Effector memory CD8-positive, alpha-beta T cell (primary cell): ENCODE data around the gene CLTRN.

Experiments used
- ATAC-seq: fragments of 150-1000 bp; cut with Tn5 transposase; replicated peaks from 2 replicates; pipeline ENCODE4 v1.10.0; 2021; ENCODE audit warnings: mild to moderate bottlenecking, moderate library complexity
- DNase-seq, 3 experiments: peaks; one replicate each; pipeline ENCODE4 v3.0.0; 2021
- H3K27ac Mint-ChIP-seq, 2 donors: one replicate each; pipeline ENCODE4 v1.8.0; 2022; ENCODE audit warnings: mild to moderate bottlenecking in 2 of 2, mixed read lengths in 2 of 2, moderate library complexity in 2 of 2
- H3K27me3 Mint-ChIP-seq, 2 donors: one replicate each; pipeline ENCODE4 v1.8.0; 2022; ENCODE audit warnings: mixed read lengths in 2 of 2
- H3K36me3 Mint-ChIP-seq: one replicate; pipeline ENCODE4 v1.8.0; 2022; ENCODE audit warnings: mild to moderate bottlenecking, moderate library complexity, mixed read lengths; ENCODE audit not compliant: insufficient read depth
- H3K4me1 Mint-ChIP-seq, 2 donors: one replicate each; pipeline ENCODE4 v1.8.0; 2022; ENCODE audit warnings: low read depth in 2 of 2, mixed read lengths in 2 of 2
- H3K4me3 Mint-ChIP-seq, 2 donors: one replicate each; pipeline ENCODE4 v1.8.0; 2022; ENCODE audit warnings: mild to moderate bottlenecking in 2 of 2, mixed read lengths in 2 of 2, moderate library complexity in 2 of 2
- H3K9me3 Mint-ChIP-seq, 2 donors: one replicate each; pipeline ENCODE4 v1.8.0; 2022; ENCODE audit warnings: mixed read lengths in 2 of 2

The CLTRN gene

GRCh38 chrX:15598026-15598425 lies 66.6 kb downstream of the CLTRN start:
- Mint-ChIP-seq H3K27ac (no peak overlapping the region), H3K36me3 (no peaks in the 10 kb centered on the region), H3K27me3 (peaks cover 9 to 30% of the 10 kb centered on the region in 2 donors), H3K9me3 (no peaks in the 10 kb centered on the region), H3K4me3 (no peak overlapping the region), H3K4me1 (no peaks in the 10 kb centered on the region)
- no peak for ATAC-seq
- DNase-seq = no peak

GRCh38 chrX:15594371-15594770 lies 70.2 kb downstream of the CLTRN start:
- peaks cover 8 to 26% of the 10 kb centered on the region in 2 donors for H3K27me3 Mint-ChIP-seq
- no peaks in the 10 kb centered on the region for H3K36me3 Mint-ChIP-seq
- no peaks in the 10 kb centered on the region for H3K4me1 Mint-ChIP-seq
- DNase-seq (no peak), ATAC-seq (no peak)
- no peak overlapping the region for H3K27ac Mint-ChIP-seq
- no peaks in the 10 kb centered on the region for H3K9me3 Mint-ChIP-seq
- no peak overlapping the region for H3K4me3 Mint-ChIP-seq

GRCh38 chrX:15579778-15580747 lies 84.5 kb downstream of the CLTRN start:
- H3K4me3 Mint-ChIP-seq = no peak overlapping the region

More at GRCh38 chrX:15579778-15580747, 84.5 kb downstream of the CLTRN start:
- Mint-ChIP-seq H3K27ac (no peak overlapping the region), H3K27me3 (peaks cover 0 to 7% of the 10 kb centered on the region in 2 donors), H3K9me3 (no peaks in the 10 kb centered on the region), H3K4me1 (no peaks in the 10 kb centered on the region), H3K36me3 (no peaks in the 10 kb centered on the region)
- ATAC-seq (no peak), DNase-seq (no peak)
